ENCODE measurements around the gene SPATS2L.
A peak's percentile ranks its signal among the peaks of the same experiment; 100 is the strongest.

SPATS2L gene, protein sequence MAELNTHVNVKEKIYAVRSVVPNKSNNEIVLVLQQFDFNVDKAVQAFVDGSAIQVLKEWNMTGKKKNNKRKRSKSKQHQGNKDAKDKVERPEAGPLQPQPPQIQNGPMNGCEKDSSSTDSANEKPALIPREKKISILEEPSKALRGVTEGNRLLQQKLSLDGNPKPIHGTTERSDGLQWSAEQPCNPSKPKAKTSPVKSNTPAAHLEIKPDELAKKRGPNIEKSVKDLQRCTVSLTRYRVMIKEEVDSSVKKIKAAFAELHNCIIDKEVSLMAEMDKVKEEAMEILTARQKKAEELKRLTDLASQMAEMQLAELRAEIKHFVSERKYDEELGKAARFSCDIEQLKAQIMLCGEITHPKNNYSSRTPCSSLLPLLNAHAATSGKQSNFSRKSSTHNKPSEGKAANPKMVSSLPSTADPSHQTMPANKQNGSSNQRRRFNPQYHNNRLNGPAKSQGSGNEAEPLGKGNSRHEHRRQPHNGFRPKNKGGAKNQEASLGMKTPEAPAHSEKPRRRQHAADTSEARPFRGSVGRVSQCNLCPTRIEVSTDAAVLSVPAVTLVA

DNA sequence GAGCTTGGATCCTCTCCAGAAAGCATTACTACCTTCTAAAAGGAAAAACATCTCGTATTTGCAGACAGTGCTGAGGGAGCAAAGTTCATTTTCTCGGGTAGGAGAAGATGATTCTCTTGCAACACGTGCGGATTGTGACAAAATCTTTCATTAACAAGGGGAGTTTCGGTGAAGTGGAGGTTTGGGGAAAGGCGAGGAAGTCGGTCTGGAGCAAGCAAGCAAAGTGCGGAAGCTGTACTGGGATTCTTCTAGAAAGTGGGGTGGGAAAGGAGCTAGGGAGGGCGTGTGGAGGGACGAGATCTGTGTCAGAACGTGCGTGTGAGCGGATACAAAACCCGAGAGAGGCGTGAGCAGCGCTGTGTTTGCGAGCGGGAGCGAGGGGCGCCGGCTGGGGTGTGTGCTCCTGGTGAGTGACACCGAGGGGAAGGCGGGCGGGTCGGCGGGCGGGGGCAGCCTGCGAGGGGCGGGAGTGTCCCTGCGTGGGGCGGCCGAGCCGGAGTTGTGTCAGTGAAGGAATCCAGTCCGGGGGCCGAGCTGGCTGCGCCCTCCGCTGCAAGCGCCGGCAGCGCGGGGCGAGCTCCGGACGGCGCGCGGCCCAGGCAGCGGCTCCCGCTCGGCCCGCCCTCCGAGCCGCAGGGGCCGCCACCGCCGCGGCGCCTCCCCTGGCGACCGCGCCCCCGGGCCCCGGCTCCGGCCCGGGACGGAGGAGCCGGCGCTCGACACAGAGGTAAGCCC is at the start of gene SPATS2L:
TSS of gene SPATS2L (plus strand) at position 498 of the 735 bp plus-strand sequence. CDS start 82,552 bp downstream, outside the sequence.
- no peak for DNase-seq

DNA sequence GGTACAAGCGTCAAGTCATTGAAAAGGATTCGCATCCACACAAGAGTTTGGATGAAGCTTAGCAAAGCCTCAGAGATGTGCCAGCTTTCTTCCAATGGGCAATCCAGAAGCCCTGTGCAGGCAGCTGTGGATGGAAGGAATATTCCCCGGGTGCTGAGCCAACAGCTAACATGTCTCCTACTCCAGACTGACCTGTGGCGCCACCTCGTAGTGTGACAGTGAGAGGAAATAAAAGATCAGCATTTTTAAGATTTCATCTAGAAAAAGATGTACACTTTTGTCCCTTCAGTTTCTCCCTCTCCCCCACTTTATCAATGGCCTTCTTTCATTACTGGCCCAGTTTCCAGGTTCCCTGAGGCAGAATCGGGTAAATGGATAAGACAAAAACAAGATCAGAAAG is 48.9 kb upstream of the SPATS2L start:
- DNase-seq, result no peak

DNA sequence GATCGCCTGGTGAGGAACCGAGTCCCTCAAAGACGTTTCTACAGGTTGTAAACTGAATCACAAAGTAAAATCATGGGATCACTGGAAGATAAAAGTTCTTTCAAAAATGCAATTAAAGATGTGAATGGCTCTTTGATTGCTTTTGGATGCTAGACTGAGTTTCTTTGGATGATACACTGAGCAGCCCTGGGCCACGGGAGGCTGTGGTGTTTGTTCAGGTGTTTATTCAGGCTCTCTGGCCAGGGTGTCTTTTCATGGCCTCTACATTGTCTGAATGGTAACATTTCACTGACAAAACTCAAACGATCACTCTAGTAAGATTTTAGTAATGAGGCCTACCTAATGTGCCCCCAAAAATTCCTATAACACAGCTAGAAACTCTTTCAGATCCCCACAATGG is 48.4 kb upstream of the SPATS2L start:
- no peak for DNase-seq

DNA sequence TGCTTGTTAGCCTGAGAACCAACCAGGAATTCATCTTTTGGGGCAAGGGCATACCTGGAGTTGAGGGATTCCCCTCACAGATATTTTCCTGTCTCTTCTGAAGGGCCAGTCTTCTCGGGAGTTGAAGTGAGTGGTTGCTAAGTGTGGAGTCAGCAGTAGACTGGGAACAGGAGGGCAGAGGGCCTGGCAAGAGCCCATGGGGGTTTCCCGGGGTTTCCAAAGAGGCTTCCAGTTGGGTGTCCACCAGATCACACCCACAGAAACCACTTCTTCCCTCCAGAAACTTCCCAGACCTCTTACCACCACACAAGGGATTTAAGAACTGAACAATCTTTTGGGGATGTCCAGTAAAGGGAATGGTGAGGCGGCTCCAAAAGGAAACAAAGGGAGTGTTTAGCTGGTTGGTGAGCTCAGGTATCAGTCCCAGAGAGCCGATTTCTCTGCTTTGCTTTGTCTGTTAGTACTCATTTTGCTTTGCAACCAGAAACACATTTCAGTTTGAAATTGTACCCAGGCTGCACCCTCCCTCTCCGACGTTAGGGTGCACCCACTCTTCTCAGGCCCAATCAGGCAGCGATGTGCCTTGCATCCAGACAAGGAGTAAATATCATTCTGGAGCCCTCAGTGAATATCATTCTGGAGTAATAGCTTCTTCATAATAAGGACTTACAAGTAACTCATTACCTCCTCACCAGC is 47.5 kb upstream of the SPATS2L start:
- DNase-seq, result no peak

DNA sequence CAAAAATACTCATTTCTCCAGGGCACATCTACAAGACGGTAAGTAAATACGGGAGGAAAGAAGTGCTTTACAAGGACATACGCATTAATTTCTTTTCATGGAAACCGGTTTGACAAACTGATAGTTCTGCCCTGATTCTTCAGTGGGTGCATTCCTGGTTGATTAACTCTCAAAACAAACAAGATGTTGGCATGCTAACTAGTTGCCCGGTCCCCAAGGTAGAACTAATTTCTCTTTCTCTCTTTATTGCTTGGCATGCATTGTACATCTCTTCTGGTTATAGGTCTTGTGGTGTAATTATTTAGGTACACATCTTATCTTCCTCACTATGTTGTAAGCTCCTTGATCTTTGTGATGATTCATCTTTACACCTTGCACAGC is 46.9 kb upstream of the SPATS2L start:
- peak in 1 of 2 experiments; percentile 8 for DNase-seq

DNA sequence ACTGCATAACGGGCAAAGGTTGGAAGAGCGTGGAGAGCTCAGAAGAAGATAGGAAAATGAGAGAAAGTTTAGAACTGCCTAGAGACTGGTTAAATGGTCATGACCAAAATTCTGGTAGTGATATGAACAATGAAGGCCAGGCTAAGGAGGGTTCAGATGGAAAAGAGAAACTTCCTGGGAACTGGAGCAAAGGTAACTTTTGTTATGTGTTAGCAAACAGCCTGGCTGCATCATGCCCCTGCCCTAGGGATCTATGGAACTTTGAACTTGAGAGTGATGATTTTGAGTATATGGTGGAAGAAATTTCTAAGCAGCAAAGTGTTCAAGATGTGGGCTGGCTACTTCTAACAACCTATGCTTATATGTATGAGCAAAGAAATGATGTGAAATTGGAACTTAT is 44.4 kb upstream of the SPATS2L start:
- DNase-seq, result no peak

DNA sequence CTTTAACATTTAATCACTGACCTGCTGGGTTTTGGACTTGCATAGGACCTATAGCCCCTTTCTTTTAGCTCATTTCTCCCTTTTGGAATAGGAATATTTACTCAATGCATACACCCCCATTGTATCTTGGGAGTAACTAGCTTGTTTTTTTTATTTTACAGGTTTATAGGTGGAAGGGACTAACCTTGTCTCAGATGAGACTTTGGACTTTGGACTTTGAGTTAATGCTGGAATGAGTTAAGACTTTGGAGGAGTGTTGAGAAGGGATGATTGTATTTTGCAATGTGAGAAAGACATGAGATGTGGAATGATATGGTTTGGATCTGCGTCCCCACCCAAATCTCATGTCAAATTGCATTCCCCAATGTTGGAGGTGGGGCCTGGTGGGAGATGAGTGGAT is 43.2 kb upstream of the SPATS2L start:
- no peak for DNase-seq

DNA sequence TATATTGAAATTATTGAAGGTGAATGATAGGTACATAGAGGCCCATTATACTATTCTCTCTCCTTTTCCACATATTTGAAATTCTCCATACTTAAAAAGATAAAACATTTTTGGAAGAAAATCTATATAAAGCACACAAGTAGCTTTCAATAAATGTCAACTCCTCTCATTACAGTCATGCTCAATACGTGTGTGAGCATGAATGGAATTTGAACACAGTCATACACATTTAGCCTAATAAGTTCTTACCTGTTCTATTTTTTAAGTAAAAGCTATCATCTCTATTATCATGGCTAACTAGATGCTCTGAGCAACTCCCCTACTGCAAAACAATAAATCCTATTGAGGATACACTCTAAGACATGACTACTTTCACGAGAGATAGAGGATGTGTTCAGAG is 41.9 kb upstream of the SPATS2L start:
- no peak for DNase-seq

DNA sequence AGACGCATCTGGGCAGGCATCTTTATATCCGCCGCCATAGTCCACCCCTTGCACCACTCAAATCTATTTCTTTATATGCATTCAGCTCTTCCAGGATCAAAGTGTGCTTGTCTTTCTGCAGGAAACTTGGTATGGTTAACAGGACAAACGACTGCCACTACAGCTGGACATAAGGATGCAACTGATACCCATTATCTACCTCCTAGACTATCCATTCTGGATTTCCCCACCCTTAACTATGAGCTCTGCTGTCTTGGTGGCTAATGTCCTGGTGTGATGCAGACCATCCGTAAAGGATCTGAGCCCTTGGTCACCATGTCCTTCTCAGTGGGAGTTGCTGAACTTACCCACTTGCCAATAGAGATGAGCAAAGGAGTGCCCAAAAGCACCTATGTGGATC is 40.1 kb upstream of the SPATS2L start:
- DNase-seq, result no peak

DNA sequence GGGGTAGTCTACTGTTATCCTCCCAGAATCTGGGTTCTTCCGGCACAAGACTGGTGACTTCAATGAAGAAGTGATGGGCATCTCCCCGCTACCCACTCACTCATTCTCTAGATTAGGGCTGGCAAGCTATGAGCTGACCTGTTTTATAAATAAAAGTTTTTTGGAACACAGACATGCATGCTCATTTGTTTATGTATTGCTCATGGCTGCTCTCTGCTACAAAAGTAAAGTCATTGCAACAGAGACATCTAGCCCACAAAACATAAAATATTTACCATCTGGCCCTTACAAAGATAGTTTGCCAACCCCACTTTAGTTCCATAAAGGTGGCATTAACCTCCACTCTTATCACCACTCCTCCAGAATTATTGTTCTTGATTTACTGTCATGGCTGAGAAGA is 39.1 kb upstream of the SPATS2L start:
- DNase-seq, result no peak

DNA sequence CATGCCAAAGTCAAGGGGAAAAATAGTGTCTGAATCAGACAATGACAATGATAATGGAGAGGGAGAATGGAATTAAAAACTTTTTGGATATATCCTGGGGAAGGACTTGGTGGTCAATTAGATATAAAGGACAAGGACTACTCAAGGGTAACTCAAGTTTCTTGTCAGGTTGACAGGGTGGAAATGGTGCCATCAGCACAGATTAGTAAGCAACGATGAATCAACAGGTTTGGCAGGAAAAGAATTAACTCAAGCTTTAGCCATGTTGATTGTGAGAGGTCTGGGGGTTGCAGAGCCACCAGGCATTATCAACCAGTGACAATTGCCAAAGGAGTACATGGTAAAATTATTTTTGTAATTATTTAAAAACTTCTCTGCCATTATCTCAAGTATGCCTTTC is 35.8 kb upstream of the SPATS2L start:
- DNase-seq, result no peak

DNA sequence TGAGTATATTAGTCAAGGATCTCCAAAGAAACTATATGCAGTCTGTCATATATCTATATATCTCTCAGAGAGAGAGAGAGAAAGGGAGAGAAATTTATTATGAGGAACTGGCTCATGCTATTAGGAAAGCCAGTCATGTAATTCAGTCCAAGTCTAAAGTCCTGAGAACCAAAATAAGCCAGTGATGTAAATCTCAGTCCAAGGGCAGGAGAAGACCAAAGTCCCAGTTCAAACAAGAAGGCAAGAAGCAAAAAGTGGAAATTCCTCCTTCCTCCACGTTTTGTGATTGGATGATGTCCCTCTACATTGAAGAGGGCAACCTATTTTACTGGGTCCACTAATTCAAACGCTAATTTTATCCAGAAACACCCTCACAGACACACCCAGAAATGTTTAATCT is 34.2 kb upstream of the SPATS2L start:
- DNase-seq, result no peak

DNA sequence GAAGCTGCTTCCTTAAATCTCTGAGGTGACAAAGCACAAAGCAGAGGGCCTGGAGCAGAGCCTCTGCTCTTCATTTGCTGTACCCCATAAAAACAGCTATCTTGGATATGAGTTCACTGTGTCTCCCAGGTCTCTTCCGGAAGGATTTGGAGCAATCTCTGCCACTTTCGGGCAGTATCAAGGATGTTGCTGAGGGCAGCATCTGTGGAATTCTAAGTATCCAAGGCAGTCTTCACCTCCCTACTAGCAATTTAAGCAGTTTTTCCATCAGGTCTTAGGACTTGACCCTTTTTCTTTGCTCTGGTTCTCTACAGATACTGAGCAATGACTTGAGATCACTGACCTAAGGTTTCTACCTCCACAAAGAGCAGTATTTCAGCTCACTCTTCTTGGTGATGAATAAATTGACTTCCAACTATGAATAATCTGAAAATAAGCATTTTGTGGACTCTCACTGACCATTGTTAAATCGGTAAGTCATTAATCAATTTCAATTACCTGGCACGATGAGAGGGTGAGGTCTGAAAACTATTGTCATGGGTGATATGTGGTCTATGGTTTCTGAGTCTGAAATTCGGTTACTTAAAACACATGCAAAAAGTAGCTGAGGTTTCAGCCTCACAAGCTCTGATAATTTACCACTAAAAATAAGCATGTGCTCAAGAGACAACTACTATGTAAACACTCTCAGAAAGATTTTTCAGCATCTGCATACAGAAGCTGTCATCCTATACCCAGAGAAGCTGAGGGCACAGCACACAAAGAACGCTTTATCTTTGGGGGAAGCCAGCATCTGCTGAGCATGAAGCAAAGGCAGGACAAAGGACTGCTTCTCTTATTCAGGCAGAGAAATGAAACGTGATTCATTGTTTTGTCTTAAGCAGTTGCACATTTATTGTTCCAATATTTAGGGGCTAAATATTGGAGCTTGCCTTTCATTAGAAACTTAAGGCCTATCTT is 32.1 kb upstream of the SPATS2L start:
- DNase-seq, result no peak

DNA sequence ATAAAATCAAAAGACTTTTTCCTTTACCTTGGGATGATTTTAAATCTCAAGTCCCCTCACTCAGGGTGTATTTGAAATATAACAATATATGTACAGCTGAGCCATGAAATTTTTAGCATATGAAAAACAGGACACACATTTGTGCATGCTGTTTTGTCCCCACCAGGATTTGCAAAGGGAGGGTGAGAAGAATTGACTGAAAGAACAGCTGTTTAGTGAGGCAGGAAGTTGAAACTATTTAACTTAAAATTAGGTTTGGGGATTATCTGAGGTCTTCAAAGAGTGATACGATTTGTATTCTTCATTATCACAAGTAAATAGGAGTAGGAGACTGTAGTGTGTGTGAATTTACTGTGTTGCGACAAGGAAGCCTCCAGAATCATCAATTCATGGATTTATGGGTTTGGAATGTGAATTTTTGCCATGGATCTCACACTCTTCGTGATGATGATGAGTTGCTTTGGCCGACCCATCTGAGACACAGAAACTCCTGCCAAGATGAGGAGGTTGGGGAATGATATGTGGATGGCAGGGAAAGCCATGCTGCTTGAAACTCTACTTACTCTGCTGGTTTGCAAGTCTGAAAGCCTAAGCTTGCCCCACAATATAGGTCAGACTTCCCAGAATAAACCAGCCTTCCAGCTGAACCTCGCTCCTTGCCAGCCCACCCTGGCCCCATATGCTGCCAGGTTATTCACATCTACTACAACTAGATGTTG is 31.0 kb upstream of the SPATS2L start:
- DNase-seq, result no peak

DNA sequence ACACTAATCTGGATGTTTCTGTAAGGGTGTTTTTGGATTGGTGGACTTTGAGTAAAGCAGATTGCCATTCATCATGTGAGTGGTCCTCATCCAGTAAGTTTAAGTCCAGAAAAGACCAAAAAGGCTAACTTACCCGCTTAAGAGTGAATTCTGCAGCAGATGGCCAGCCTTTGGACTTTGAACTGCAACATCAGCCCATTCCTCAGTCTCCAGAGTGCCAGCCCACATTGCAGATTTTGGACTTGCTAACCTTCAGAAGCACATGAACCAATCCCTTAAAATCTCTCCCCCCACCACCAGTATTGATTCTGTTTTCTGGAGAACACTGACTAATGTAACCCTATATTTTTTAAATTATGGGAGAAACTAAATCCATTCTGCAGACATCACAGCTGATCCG is 30.0 kb upstream of the SPATS2L start:
- DNase-seq, result no peak

DNA sequence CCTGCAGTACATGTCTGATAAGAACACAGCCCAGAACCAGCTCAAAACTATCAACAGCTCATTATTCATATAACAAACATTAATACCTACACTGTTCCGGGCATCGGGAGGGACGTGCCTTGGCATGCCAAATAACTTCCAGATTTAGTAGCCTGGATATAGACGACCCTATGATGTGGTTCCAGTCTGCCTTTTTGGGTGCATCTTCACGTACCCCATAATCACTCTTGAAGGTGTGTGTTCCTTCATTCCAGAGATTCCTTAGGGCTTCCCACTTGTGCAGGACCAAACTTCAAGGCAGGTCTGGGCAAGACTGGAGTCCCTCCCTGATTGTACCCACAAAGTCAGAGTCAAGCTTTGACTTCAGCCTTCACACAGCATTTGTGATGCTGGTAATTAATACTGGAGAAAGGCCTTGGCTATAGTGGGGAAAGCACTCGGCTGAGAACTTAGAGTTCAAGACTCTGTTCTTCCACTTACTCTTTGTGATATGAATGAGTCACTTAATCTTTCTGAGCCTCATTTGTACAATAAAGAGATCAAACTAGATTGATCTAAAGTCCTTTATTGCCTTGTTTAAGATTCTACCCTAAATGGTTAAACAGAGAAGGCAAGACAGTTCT is 27.7 kb upstream of the SPATS2L start:
- DNase-seq, result no peak

DNA sequence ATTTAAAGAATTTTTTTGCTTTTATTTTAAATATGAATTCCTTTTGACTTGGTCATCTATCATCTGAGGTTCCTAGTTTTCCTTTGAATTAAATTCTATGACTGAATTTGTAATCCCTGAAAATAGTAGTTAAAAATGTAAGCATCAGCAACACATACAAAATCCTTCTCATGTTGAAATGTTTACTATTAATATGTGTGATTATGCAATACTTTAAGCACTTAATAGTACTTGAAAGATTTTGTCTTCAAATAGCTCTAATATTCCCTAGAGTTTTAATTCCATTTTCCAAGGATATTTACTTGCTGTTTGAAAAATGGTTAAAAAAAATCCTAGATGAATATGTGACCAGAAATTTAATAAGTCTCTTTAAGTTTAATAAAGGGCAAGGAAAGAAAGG is 26.6 kb upstream of the SPATS2L start:
- no peak for DNase-seq

DNA sequence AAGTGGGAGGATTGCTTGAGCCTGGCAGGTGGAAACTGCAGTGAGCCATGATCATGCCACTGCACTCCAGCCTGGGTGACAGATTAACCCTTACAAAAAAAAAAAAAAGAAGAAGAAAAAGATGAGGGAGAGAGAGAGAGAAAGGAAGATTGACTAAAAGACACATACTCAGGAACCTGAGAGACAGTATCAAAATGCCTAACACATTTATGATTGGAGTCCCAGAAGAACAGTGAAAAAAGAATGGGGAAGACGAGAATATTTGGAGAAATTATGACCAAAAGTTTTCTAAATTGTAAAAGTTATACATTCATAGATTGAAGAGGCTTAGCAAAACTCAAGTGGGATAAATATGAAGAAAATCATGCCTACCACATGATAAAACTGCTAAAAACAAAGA is 19.9 kb upstream of the SPATS2L start:
- DNase-seq, result no peak

DNA sequence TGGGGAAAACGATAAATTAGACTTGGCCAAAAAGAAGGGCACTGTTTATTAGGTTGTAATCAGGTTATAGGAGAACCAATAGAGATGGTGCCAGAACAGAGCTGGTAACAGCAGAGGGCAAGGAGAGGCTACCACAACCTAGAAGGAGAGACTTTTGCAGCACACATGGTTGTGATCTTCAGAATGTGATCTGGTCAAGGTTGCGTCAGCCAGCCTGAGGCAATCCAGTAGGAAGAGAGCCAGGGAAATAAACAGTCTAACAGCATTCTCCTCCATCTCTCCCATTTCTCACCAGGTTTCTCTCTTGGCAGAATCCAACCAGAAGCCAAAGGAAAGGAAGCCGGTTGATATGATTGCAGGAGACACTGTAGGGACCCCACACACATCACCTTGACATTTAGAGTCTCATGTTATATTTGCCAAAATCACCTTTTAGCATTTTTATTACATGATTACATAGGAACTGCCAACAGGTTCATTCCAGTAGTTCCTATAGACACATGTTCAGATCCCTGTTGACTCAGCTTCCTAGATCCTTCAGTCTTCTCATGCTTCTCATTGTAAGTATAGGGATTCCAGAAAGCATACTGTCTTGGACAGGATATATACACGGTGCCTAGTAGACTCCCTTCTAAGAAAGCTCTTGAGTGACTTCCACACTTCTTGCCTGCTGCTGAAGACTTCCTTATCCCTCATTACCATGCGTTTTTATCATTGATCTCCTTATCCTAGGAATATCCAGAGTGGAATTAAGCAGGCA is 17.6 kb upstream of the SPATS2L start:
- DNase-seq, result no peak

DNA sequence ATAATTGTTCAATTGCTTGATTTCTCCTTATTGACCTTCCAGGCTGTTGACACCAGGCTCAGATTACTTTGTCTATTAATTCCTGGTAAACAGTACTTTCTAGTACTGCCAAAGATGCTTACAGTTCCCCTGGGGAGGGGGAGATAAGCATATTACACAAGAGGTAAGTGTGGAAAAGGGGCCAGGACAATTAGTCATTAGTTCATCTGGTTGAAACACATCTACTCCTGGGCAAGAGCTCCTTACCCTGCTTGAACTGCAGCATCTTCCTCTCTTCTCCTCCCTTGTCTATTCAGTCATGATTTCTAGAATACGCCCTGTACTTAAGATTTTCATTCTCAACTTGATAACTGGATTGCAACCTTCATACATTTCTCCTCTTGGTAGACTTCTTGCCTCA is 10.4 kb upstream of the SPATS2L start:
- DNase-seq, result no peak

All from NCI-H2081 (cell line).